Osteoblast (primary cell): ENCODE measurements around the gene MYCBPAP. TPM values are rescaled to one million over a fixed set of nuclear protein-coding genes. Genes with fewer than 3 reads are reported as not detected.
A peak's percentile ranks its signal among the peaks of the same experiment; 100 is the strongest.

Experiments used
- DNase-seq: peaks from one replicate; pipeline ENCODE4 v3.0.0; 2011; ENCODE audit warnings: low spot score, mixed read lengths; ENCODE audit not compliant: insufficient read length; ENCODE audit errors: missing footprints
- H2AFZ ChIP-seq: 2 replicates; pipeline ENCODE4 v1.6.0; 2011; ENCODE audit warnings: mild to moderate bottlenecking, low read length
- H3K27ac ChIP-seq: 2 replicates; pipeline ENCODE4 v1.5.1; 2011; ENCODE audit warnings: mild to moderate bottlenecking, low read depth, low read length, moderate library complexity
- H3K27me3 ChIP-seq: 2 replicates; pipeline ENCODE4 v1.6.0; 2012; ENCODE audit warnings: mild to moderate bottlenecking, control low read depth, inconsistent platforms, low read length, moderate library complexity; ENCODE audit not compliant: insufficient read depth
- H3K36me3 ChIP-seq: 2 replicates; pipeline ENCODE4 v1.5.1; 2011; ENCODE audit warnings: mild to moderate bottlenecking, low read length, control low read depth, moderate library complexity; ENCODE audit not compliant: insufficient read depth
- H3K4me1 ChIP-seq: 2 replicates; pipeline ENCODE4 v1.5.1; 2011; ENCODE audit warnings: mild to moderate bottlenecking, low read length, control low read depth, moderate library complexity; ENCODE audit not compliant: insufficient read depth
- H3K4me2 ChIP-seq: 2 replicates; pipeline ENCODE4 v1.6.0; 2011; ENCODE audit warnings: mild to moderate bottlenecking, low read length; ENCODE audit not compliant: insufficient read depth
- H3K4me3 ChIP-seq: fragments of 200-600 bp; sonication (generic); 3 replicates; pipeline ENCODE4 v1.5.1; 2012; ENCODE audit warnings: mild to moderate bottlenecking, low read length, inconsistent platforms; ENCODE audit not compliant: insufficient read depth
- H3K79me2 ChIP-seq: 2 replicates; pipeline ENCODE4 v1.6.0; 2012; ENCODE audit warnings: mild to moderate bottlenecking, low read length, control low read depth, inconsistent platforms; ENCODE audit not compliant: insufficient read depth
- H3K9me3 ChIP-seq: 2 replicates; pipeline ENCODE4 v1.5.1; 2011; ENCODE audit warnings: low read depth, low read length, control low read depth
- H4K20me1 ChIP-seq: 2 replicates; pipeline ENCODE4 v1.6.0; 2012; ENCODE audit warnings: mild to moderate bottlenecking, low read length, control low read depth; ENCODE audit not compliant: insufficient read depth
- CTCF ChIP-seq: IDR thresholded peaks from 2 replicates; pipeline ENCODE4 v1.5.1; 2011; ENCODE audit warnings: mild to moderate bottlenecking, low read depth, low read length, moderate library complexity; ENCODE audit errors: extremely low read depth
- total RNA-seq: library from RNA; depleted of rRNA; stranded (reverse); fragments of >200 nt; gene quantifications from 2 replicates; pipeline ENCODE4 v1.2.3, GENCODE V29; 2012

The MYCBPAP gene
- 0.36 and 0.88 TPM in 2 replicates for total RNA-seq

GRCh38 chr17:50507871-50508572, at the start of gene MYCBPAP:
Gene MYCBPAP (plus strand): TSS chr17:50508439. CDS start chr17:50508675, 236 bp downstream.
- peak within 1 kb of the TSS; percentile 48 for H3K27ac ChIP-seq
- peak; percentile 98 for DNase-seq
- H3K4me1 ChIP-seq, result peaks cover 19% of the 10 kb centered on the region
- H3K4me3 ChIP-seq, result peak within 1 kb of the TSS; percentile 79
- no peaks in the 10 kb centered on the region for H3K79me2 ChIP-seq
- H3K27me3 ChIP-seq, result no peaks in the 10 kb centered on the region
- H2AFZ ChIP-seq, result peak within 1 kb of the TSS; percentile 98
- H4K20me1 ChIP-seq, result no peaks in the 10 kb centered on the region
- TF ChIP-seq CTCF, result no peak
- no peaks in the 10 kb centered on the region for H3K9me3 ChIP-seq
- no peaks in the 10 kb centered on the region for H3K36me3 ChIP-seq
- H3K4me2 ChIP-seq, result peak within 1 kb of the TSS; percentile 75

GRCh38 chr17:50458701-50459676, 49.2 kb upstream of the MYCBPAP start:
- Histone ChIP-seq H3K79me2 (no peaks in the 10 kb centered on the region), H3K9me3 (no peaks in the 10 kb centered on the region), H2AFZ (no peak overlapping the region), H3K27me3 (no peaks in the 10 kb centered on the region), H3K36me3 (peaks cover 4% of the 10 kb centered on the region), H3K27ac (no peak overlapping the region), H4K20me1 (peaks cover 25% of the 10 kb centered on the region), H3K4me3 (no peak overlapping the region), H3K4me1 (peaks cover 17% of the 10 kb centered on the region), H3K4me2 (peak overlapping the region; percentile 16)
- DNase-seq, result no peak
- no peak for TF ChIP-seq CTCF

- Histone ChIP-seq H2AFZ (no peak overlapping the region), H3K9me3 (no peaks in the 10 kb centered on the region), H3K36me3 (peaks cover 4% of the 10 kb centered on the region), H4K20me1 (peaks cover 25% of the 10 kb centered on the region), H3K4me3 (no peak overlapping the region), H3K27me3 (no peaks in the 10 kb centered on the region), H3K4me1 (peaks cover 17% of the 10 kb centered on the region), H3K4me2 (no peak overlapping the region), H3K27ac (no peak overlapping the region), H3K79me2 (no peaks in the 10 kb centered on the region)
- no peak for TF ChIP-seq CTCF
- peak; percentile 62 for DNase-seq
These were observed 48.5 kb upstream of the MYCBPAP start for GRCh38 chr17:50459756-50460155.
